Gastrocnemius medialis (tissue), 4 donors: ENCODE results near the gene EFR3B.

ENCODE experiments used
- CTCF ChIP-seq, 5 experiments: fragments of 450-650 bp in 3 of 5; fragments of 200-600 bp in 2 of 5; sonication (generic) in 2 of 5; IDR thresholded peaks in 4 of 5; conservative IDR thresholded peaks in 1 of 5; 1 replicate in 4 of 5; 2 replicates in 1 of 5; pipeline ENCODE4 v1.5.1; 2016 to 2019; ENCODE audit warnings: antibody characterized with exemption in 5 of 5, mild to moderate bottlenecking in 3 of 5, moderate library complexity in 3 of 5
- POLR2A ChIP-seq, 2 donors: fragments of 450-650 bp; IDR thresholded peaks; one replicate each; pipeline ENCODE4 v1.6.1; 2017; ENCODE audit warnings: antibody characterized with exemption in 2 of 2, mild to moderate bottlenecking in 2 of 2, moderate library complexity in 2 of 2

GRCh38 chr2:25103287-25103871 is 61.5 kb downstream of the EFR3B start:
- TF ChIP-seq POLR2A (IDR thresholded peaks at IDR 0.05) (no peak), CTCF (IDR thresholded peaks at IDR 0.05 in 4 of 5, conservative IDR thresholded peaks at IDR 0.05 in 1 of 5) (no peak)
